ENCODE data around the gene C11orf52. TPM values are rescaled to one million over a fixed set of nuclear protein-coding genes. Genes with fewer than 3 reads are reported as not detected.
A peak's percentile ranks its signal among the peaks of the same experiment; 100 is the strongest.
"Not testable (repeated sequence)": the region's sequence is repeated elsewhere in the genome, so short reads cannot be mapped to it uniquely, and the experiment has no call there.

C11orf52 gene
- total RNA-seq, 1 donor from 2014 or later = 3.5 TPM

DNA sequence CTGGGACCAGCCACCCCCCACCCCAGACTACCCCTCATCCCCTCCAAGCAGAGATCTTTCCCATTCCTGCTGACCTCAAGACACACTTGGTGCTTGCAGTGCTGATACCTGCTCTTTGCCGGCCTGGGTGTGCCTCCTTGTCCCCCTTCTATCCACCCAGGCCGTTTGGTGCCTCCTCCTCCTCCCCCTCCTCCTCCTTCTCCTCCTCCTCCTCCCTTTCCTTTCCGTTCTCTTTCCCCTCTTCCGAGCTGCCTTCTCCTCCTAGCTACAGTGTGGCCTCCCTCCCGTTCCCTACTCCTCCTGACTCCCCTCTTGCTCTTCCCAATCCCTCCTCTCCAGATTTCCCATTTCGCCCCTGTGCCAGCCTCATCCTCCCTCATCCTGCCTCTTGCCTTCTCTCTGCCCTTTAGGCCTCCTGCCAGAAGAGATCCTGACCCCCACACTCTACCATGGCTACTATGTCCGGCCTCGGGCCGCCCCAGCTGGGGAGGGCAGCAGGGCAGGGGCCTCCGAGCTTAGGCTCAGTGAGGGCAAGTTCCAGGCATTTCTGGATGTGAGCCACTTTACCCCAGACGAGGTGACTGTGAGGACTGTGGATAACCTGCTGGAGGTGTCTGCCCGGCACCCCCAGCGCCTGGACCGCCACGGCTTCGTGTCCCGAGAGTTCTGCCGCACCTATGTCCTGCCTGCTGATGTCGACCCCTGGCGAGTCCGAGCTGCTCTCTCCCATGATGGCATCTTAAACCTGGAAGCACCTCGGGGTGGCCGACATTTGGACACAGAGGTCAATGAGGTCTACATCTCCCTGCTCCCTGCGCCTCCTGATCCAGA, 5.5 kb upstream of the C11orf52 start:
- ATAC-seq = no peak

DNA sequence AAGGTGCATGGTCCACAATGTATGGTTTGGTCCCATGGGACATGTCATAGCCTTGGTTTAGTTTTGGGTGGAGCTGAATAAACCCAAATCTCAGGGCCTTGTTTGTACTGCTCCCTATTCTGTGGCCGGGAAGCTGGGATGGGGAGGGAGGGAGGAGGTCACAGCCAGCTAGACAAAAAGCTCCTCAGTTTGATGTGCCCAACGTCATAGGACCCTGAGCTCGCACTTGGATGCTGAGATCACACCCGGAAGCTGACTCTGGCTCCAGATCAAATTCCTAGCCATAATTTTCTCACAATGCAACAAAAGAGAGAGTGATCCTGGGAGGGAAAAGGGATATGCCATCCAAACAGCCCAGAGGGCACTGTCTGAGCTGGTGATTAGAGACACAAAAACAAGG, 4.7 kb upstream of the C11orf52 start:
- no peak for ATAC-seq

DNA sequence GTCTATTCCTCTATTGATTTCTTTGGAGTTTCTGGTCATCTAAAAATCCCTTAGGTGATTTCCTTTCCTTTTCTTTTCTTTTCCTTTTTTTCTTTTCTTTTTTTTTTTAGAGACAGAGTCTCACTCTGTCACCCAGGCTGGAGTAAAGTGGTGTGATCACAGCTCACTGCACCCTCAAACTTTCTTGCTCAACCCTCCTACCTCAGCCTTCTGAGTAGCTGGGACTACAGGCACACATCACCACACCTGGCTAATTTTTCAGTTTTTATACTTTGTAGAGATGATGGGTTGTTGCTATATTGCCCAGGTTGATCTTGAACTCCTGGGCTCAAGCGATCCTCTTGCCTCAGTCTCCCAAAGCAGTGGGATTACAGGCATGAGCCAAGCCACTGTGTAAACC, 1.9 kb upstream of the C11orf52 start:
- no peak for ATAC-seq

DNA sequence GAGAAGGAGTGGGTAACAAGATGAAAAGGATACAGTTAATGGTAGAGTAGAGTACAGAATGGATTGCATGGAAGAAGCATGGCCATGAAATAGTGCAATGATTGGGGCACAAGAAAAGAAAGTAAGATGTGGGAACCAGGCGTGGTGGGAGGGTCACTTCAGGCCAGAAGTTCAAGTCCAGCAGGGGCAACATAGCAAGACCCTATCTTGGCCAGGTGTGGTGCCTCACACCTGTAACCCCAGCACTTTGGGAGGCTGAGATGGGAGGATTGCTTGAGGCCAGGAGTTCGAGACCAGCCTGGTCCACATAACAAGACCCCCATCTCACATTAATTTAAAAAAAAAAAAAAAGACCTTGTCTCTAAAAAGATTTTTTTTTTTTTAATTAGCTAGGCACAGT, 1.4 kb upstream of the C11orf52 start:
- no peak for ATAC-seq

- no peak for ATAC-seq
These were observed 925 bp upstream of the C11orf52 start for GRCh38 chr11:111917788-111918187.

DNA sequence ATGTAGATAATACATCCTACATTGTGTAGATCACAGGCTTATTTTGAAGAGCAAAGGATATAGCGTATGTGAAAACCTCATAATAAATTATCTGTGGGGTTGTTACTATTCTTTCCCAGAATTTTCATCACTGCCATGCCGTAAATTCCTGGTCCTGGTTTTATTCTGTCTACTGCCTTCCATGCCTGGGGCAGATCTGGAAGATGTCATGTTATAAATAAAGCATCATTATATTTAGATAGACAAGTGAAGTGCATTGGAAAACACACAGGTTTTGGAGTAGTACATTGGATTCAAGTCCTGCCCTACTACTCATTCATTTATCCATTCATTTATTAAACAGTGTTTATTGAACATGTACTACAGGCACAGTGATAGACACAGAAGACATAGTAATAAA, 2.2 kb downstream of the C11orf52 start:
- no peak for ATAC-seq

GRCh38 chr11:111921541-111922230, 3.0 kb downstream of the C11orf52 start:
- ATAC-seq = no peak

DNA sequence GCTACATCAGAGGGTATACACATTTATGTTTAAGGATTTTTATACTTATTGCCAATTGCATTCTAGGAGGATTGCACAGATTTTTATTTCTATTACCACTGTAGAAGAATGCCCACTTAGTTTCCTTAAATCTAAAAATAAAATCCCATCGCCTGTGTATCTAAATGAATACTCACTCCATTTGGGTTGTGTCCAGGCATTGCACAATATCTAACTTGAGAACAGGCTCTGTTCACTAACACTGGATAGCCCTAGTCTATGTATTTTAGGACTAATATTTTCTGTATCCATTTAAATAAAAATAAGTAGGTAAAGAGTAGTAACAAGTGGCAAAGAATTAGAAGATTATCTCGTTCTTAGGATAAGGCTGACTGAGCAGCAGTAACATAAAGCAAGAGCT, 4.1 kb downstream of the C11orf52 start:
- ATAC-seq = no peak

DNA sequence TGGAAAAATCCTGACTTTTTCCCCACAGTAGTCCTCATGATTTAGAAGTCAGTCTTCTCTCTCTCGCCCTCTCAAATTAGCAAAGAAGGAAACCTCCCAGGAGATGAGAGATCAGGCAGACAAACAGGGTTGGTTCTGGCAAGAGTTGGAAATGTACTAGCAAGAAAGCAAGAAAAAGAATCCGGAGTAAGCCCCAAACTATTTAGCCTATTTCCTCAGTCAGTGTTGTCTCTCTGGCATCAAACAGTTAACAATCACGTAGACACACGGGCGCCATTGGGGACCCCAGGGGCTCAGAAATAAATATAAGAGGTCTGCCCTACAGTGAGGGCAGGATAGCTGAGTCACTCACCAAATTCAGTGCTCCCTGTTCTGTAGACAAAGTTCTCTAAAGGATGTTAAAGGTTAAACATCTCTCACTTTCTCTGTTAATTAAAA, 4.7 kb downstream of the C11orf52 start:
- no peak for ATAC-seq

DNA sequence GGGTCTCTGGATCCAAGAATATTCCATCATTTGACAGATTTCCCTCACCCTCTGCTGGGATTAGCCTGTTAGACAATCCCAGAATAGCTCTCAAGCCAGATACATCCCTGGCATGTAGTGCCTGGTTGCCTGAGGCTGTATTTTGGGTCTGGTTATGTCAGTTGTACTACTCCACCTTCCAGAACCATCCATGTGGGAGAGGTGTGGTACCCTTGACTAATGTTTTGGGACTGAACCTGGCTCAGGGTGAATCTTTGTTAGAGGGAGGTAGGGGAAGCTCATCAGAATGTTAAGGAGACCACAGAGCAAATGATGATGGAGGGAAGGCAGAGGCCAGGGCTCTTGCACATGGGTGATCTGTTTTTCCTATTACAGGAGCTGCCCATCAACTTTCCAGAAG, 5.2 kb downstream of the C11orf52 start:
- no peak for ATAC-seq

- ATAC-seq = no peak
These were observed 7.2 kb downstream of the C11orf52 start for GRCh38 chr11:111925953-111926352.

DNA sequence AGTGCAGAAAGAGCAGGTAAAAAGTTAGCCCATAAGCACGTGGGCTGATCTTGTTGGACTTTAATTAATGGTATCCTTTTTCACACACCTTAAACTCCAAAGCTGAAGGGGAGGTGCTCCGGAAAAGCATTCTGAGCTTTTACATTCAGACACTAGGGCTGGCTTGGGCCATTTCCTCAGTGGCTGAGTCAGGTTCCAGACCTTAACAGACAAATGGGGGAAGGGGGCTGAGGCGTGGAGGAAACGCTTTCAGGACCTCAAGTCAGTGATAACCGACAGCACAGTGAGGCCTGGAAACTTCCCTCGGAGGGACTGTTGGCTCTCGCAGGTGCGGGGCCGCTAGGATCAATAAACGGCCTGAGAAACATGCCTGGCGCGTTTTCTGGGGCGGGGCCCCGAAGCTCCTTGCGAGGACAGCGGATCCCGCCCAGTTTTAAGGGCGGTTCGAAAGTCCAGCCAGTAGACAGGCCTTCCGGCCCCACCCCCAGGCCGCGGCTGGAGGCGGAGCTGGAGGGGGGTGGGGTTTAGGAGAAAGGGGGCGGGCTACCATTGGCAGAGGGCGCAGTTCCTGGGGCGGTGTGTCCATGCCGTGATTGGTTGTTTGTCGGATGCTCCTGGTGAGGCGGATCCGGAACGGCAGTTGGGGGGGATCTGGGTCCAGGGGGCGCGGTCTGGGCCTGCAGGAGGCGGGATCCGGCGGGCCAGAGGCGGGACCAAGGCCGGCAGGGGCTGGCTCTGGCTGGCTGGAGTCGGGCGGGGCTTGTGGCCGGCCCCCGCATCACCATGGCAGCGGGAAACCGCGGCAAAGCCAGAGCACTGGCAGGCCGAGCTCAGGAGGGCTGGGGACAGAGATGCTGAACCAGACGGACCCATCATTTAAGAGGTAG, 8.0 kb downstream of the C11orf52 start:
- ATAC-seq = peak; percentile 98

- no peak for ATAC-seq
These were observed 11.8 kb downstream of the C11orf52 start for GRCh38 chr11:111930472-111930871.

GRCh38 chr11:111932611-111932950, 13.9 kb downstream of the C11orf52 start:
- ATAC-seq = no peak

- not testable (repeated sequence) for ATAC-seq
These were observed 14.5 kb downstream of the C11orf52 start for GRCh38 chr11:111933176-111933575.

DNA sequence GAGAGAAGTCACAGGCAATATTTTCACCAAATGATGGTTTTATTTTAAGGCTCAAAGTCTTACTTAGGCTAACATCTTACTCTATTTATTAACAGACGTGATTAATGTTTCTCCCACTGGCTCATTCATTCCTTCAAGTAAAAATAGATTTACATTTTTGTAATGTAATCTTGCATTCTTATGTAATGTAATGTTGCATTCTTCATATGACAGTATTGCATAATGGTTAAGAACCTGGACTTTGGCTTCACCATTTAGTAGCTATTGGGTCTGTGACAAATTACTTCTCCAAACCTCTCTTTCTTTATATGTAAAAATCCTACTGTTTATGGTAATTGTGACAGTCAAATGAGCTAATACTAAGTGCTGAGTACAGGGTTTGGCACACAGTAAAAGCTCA, 15.2 kb downstream of the C11orf52 start:
- ATAC-seq = no peak

DNA sequence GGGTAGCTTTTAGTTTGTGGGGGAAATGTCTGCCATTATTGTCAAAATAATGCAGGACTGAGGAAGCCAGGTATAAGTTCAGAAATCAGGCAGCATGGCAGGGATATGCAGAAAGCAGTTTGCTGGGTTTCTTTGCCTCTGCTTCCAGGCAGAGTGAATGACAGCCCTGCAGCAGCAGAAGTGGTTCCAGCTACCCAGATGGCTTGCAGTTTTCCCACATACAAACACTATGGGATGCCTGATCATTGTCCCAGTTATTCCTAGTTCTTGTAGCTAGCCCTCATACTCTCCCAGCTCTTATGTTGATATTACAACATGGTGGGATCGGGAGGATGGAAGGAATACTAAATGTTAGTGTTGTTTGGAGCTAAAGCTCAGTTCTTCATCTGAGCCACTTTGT, 15.6 kb downstream of the C11orf52 start:
- ATAC-seq = no peak

DNA sequence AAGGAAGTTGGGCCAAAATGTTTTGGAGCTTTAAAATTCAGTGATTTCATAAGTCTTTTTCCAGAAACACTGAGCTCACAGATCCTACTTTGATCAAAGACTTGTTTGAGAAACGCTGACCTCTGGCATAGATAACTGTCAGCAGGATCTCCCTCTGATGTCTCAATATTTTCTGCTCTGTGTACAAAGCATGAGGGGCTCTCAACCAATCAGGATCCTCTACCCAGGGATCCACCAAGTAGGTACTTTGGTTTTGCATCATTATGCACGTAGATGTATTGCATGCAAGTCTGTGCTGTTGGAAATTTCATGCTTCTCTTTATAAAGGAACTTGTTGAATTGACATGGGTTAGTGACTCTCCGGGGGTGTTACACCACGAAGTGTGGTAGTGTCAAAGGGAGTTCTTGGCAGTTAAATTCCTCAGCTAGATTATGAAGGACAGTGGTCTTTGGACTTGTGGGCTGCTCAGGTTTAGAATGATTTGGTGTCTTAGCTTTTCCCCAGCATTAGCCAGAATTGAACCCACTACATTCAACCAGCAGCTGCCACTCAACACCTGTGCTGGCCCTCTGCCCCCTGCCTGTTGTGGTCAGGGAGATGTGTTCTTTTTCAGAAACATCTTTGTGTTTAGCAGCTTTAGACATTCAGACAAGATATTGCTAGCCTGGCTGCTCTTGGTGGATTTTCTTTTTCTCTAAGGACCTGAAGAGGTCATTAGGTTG, 16.8 kb downstream of the C11orf52 start:
- ATAC-seq = no peak

- no peak for ATAC-seq
These were observed 17.4 kb downstream of the C11orf52 start for GRCh38 chr11:111936040-111936540.

DNA sequence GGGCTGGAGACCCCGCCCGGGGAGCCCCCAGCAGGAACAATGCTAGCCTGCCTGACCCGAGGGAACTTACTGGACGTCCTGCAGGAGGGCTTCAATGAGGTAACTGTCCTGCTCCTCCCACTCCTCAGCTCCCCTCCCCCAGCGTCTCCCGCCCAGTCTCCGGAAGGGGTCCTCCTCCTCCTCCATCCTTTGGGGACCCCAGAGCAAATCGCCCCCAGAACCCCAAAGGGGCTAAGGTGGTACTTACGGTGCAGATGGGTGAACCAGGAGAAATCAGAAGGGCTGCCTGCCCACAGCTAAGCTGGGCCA, 18.7 kb downstream of the C11orf52 start:
- ATAC-seq = peak; percentile 13

DNA sequence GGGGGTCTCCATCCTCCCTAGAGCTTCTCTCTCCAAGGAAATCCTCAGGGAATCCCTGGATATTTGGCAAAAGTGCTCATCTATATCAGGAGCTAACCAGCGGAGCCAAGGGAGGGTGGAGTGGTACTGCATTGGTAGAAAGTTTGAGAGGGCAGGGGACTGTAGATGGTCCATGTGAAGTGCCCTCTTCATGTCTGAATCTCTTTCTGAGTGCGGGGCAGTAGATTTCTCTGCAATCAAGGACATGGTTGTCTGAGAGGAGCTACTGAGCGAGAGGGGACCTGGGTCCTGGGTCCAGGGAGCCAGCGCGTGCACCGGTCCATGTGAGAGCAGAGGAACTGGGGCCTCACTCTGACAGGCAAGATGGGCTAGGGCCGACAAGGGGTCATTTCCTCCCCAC, 19.1 kb downstream of the C11orf52 start:
- no peak for ATAC-seq

DNA sequence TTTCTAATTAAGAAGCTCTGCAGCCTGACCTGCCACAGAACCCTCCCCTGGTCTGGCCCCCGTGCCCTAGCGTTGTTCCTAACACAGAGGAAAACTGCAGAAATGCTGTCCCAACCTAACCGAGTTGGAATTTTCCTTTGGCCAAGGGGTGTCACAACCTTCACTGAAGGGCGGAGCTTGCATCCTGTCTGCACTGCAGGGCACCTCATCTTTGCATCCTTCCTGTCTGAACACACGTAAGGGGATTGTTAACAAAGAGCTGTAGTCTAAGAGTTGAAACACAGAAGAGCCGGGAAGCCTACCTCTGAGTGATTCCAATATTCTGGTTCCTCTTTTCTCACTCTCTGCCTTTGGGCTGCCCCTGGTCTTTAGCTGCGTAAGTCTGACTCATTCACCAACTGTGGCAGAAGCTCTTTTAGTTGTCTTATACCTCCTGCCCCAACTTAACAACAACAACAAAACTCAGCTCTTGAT, 20.0 kb downstream of the C11orf52 start:
- ATAC-seq = peak; percentile 22

Measured in esophagus mucosa (tissue), 1 donor.